ENCODE data around the gene P2RX4.
A peak's percentile ranks its signal among the peaks of the same experiment; 100 is the strongest.
"Not testable (repeated sequence)": the region's sequence is repeated elsewhere in the genome, so short reads cannot be mapped to it uniquely, and the experiment has no call there.

Gene P2RX4

GRCh38 chr12:121219353-121219986, 9.5 kb downstream of the P2RX4 start:
- DNase-seq (ENCODE audit: low spot score) = no peak

DNA sequence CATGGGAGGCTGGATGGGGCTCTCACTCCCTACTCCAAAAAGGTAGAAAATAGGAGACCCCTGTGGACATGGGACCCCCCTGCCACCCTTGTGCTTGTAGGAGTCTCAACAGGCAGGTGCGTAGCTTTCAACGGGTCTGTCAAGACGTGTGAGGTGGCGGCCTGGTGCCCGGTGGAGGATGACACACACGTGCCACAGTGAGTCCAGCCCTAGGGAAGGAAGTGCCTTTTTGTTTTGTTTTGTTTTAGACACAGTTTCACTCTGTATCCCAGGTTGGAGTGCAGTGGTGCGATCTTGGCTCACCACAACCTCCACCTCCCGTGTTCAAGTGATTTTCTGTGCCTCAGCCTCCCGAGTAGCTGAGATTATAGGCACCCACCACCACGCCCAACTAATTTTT, 12.9 kb downstream of the P2RX4 start:
- no peak for DNase-seq (ENCODE audit: low spot score)

- DNase-seq (ENCODE audit: low spot score) = peak; percentile 58
Observed at GRCh38 chr12:121223292-121224285, 13.7 kb downstream of the P2RX4 start.

GRCh38 chr12:121224591-121224990, 14.7 kb downstream of the P2RX4 start:
- no peak for DNase-seq (ENCODE audit: low spot score)

- no peak for DNase-seq (ENCODE audit: low spot score)
Observed at GRCh38 chr12:121226399-121226798, 16.5 kb downstream of the P2RX4 start.

GRCh38 chr12:121226871-121227270, 16.9 kb downstream of the P2RX4 start:
- DNase-seq (ENCODE audit: low spot score) = not testable (repeated sequence)

DNA sequence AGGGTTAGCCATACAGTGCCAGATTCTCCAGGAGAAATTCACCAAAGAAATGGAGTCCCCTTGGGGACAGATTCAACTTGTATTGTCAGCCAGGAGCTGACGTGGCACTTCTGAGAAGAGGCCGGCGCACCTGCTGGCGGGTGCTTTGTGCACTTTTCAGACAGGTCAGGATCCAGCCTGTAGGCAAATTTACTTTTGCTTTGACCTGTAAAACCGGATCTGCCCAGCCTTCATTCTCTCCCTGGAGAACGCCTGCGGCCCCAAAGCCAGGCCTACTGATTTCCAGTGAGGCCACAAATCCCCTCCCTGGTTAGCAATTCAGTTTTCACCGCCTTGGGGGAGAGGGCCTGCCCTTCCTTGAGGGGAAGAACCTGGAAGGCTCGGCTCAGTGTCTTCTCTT, 17.4 kb downstream of the P2RX4 start:
- DNase-seq (ENCODE audit: low spot score) = no peak

DNA sequence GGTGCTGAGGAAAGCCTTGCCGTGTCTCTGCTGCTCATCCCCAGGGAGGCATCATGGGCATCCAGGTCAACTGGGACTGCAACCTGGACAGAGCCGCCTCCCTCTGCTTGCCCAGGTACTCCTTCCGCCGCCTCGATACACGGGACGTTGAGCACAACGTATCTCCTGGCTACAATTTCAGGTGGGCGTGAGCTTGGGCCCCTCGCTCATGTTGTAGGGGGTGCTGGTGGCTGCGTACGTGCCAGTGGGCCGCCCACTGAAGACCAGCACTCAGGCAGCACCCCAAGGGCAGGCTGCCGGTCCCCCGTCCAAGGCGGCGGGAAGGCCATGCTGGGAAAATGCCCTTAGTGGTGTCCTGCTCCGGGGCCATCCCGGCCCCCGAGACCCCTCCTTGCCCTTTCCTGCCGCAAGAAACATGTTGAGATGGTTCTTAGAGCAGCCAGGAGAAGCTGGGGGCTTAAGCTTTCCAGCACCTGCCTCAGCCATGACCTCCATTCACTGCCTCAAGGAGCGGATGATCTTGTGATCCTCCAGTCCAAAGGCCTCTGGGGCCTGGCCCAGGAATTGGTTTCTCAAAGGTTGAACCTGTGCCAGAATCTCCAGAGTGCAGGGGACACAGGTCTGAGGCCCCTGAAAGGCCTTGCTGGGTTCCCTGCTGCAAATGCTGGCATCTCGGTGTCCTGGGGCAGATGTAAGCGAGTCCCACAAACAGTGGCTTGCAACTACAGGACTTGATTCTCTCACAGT, 19.2 kb downstream of the P2RX4 start:
- no peak for DNase-seq (ENCODE audit: low spot score)

- peak; percentile 89 for DNase-seq (ENCODE audit: low spot score)
Observed at GRCh38 chr12:121229826-121230537, 20.1 kb downstream of the P2RX4 start.

DNA sequence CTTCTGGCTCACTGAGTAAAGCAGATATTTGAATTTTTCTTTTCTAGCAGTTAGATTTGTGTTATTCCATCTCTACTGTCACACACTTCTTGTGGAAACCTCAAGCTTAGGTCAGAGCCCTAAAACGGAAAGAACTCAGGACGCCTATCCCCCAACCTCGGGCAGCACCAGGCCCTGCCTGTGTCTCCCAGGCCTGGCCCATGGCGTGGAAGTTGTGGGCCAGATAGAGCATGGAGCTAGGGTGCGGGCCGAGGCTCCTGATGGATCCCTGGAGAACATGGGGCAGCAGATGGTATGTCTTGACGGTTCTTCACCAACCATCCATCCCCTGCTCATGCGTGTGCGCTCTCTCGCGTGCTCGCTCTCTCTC, 20.6 kb downstream of the P2RX4 start:
- no peak for DNase-seq (ENCODE audit: low spot score)

DNA sequence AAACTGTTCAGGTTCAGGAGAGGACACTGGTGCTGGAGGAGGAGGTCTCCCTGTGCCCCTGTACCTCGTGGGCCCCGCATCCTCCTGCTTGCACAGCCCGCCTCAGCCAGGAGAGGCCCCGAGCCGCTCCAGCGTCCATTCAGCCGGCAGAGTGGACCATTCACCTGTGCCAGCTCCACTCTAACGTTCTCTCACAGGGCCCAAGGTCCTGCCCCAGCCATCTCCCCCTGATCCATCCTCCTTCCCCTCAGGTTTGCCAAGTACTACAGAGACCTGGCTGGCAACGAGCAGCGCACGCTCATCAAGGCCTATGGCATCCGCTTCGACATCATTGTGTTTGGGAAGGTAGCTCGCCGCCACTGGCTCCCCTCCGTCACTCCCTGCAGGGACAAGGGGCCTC, 22.2 kb downstream of the P2RX4 start:
- DNase-seq (ENCODE audit: low spot score) = no peak

DNA sequence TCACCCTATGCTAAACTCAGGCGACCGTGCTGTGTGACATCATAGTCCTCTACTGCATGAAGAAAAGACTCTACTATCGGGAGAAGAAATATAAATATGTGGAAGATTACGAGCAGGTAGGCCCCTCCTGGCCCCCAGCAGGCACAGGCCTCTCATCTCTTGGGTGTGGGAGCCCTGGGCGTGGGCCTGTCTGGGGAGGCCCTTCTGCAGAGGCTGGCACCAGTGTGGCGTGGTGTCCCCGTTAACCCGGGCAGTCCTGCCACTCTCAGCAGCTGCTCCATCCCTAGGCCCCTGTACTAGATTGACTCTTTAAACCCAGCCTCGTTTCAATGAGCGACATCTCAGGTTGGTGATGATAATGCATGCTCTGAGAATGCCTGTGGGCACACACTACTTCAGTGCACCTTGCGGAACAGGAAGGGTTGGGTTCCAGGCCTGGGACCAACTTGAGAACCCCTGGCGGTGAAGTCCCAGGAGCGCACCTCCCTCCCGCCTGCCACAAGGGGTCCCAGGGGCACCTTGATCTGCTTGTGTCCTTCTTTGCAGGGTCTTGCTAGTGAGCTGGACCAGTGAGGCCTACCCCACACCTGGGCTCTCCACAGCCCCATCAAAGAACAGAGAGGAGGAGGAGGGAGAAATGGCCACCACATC, 23.2 kb downstream of the P2RX4 start:
- DNase-seq (ENCODE audit: low spot score) = no peak

DNA sequence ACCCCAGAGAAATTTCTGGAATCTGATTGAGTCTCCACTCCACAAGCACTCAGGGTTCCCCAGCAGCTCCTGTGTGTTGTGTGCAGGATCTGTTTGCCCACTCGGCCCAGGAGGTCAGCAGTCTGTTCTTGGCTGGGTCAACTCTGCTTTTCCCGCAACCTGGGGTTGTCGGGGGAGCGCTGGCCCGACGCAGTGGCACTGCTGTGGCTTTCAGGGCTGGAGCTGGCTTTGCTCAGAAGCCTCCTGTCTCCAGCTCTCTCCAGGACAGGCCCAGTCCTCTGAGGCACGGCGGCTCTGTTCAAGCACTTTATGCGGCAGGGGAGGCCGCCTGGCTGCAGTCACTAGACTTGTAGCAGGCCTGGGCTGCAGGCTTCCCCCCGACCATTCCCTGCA, 23.7 kb downstream of the P2RX4 start:
- DNase-seq (ENCODE audit: low spot score) = no peak

DNA sequence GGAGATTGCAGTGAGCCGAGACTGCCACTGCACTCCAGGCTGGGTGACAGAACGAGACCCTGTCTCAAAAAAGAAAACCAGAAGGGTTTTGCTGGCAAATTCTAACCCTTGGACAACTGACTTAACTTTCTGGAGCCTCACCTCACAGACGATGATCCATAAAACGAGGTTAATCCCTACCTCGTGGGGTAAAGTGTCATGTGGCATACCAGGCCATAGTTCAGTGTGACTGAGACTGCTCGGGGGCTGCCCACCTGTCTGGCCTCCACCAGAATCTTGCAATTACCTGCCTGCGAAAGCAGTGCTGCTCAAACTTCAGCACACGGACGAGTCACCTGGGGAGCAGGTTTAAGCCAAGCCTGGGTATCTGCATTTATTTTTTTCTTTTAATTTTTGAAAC, 26.8 kb downstream of the P2RX4 start:
- no peak for DNase-seq (ENCODE audit: low spot score)

DNA sequence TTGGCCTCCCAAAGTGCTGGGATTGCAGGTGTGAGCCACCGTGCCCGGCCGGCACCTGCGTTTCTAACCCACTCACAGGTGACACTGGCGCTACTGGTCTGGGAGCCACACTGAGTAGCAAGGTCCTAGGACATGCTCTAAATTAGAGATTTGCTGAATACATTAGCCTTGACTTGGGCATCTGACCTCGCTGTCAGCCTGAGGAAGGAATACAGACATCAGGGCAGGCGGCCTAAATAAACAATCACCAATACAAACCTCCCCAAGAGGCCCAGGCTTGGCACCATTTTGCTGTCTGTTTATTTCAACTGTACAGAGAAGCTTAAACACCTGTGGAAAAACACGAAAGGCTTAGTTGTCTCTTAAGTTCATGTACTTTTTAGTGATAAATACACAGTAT, 27.5 kb downstream of the P2RX4 start:
- no peak for DNase-seq (ENCODE audit: low spot score)

- no peak for DNase-seq (ENCODE audit: low spot score)
Observed at GRCh38 chr12:121238086-121238485, 28.2 kb downstream of the P2RX4 start.

GRCh38 chr12:121238604-121239350, 28.8 kb downstream of the P2RX4 start:
- DNase-seq (ENCODE audit: low spot score) = no peak

DNA sequence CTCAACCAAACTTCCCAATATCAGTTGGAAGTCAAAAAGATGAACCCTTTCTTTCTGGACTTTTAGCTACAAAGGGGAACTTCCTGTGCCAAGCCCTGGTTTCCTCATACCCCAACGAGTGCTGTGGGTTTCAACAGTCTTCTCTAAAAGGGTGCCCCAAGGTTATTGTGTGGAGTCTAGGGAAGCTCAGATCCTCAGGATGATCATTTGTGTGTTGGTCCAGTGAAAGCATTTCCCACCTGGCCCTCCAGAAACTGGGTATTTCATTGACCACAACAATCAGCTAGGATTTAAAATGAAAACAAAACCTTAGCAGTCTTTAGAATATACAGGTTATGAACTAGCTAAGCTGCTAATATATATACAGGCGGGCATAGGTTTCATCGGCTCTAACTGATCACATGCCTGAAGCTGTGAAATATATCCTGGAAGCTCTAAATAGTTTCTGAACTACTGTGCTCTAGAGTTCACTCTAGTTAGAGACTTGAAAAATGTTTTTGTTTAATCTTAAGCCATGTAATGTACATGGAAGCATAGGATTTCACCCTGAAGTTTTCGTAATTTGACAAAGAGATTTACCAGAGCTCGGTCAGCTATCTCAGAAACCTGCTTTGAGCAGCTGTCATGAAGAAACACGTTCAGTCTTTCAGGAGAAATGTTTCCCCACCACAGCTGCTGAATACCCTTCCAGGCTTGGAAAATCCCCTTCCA, 29.6 kb downstream of the P2RX4 start:
- DNase-seq (ENCODE audit: low spot score) = no peak

- no peak for DNase-seq (ENCODE audit: low spot score)
Observed at GRCh38 chr12:121240062-121240420, 30.1 kb downstream of the P2RX4 start.

Measured in SK-N-DZ (cell line).